ENCODE results near the gene FAM234A.
"Not testable (repeated sequence)": the region's sequence is repeated elsewhere in the genome, so short reads cannot be mapped to it uniquely, and the experiment has no call there.

The FAM234A gene

GRCh38 chr16:265002-265529 lies 30.4 kb downstream of the FAM234A start:
- no peak for TF ChIP-seq CTCF (conservative IDR thresholded peaks at IDR 0.05; ENCODE audit: low read depth, low read length)
- no peaks in the 10 kb centered on the region for H4K20me1 ChIP-seq (ENCODE audit: insufficient read depth)
- no peak overlapping the region for H3K4me2 ChIP-seq
- H3K36me3 ChIP-seq (ENCODE audit: insufficient read depth) = no peaks in the 10 kb centered on the region
- no peaks in the 10 kb centered on the region for H3K4me1 ChIP-seq (ENCODE audit: low read depth, poor library complexity, severe bottlenecking)
- H2AFZ ChIP-seq (ENCODE audit: low read depth) = no peak overlapping the region
- H3K27ac ChIP-seq = no peak overlapping the region
- H3K79me2 ChIP-seq (ENCODE audit: insufficient read depth, low read depth) = no peaks in the 10 kb centered on the region
- no peak overlapping the region for H3K4me3 ChIP-seq (IDR thresholded peaks at IDR 0.05; ENCODE audit: insufficient read depth, low read depth, low read length)
- no peak overlapping the region for H3K9ac ChIP-seq
- H3K27me3 ChIP-seq (ENCODE audit: insufficient read depth, low read depth) = peaks cover 2% of the 10 kb centered on the region; the same call in 1 of the 2 replicates

GRCh38 chr16:265711-266110 lies 31.1 kb downstream of the FAM234A start:
- Histone ChIP-seq H3K4me3 (IDR thresholded peaks at IDR 0.05; ENCODE audit: insufficient read depth, low read depth, low read length) (no peak overlapping the region), H4K20me1 (ENCODE audit: insufficient read depth) (no peaks in the 10 kb centered on the region), H2AFZ (ENCODE audit: low read depth) (no peak overlapping the region), H3K27me3 (ENCODE audit: insufficient read depth, low read depth) (peaks cover 2% of the 10 kb centered on the region; the same call in 1 of the 2 replicates), H3K27ac (no peak overlapping the region), H3K79me2 (ENCODE audit: insufficient read depth, low read depth) (no peaks in the 10 kb centered on the region), H3K9ac (no peak overlapping the region), H3K4me1 (ENCODE audit: low read depth, poor library complexity, severe bottlenecking) (no peaks in the 10 kb centered on the region), H3K4me2 (no peak overlapping the region), H3K36me3 (ENCODE audit: insufficient read depth) (no peaks in the 10 kb centered on the region)
- TF ChIP-seq CTCF (conservative IDR thresholded peaks at IDR 0.05; ENCODE audit: low read depth, low read length) = no peak

GRCh38 chr16:266258-267164 lies 31.9 kb downstream of the FAM234A start:
- Histone ChIP-seq H3K79me2 (ENCODE audit: insufficient read depth, low read depth) (no peaks in the 10 kb centered on the region), H2AFZ (ENCODE audit: low read depth) (no peak overlapping the region), H3K36me3 (ENCODE audit: insufficient read depth) (no peaks in the 10 kb centered on the region), H3K4me1 (ENCODE audit: low read depth, poor library complexity, severe bottlenecking) (no peaks in the 10 kb centered on the region), H3K27me3 (ENCODE audit: insufficient read depth, low read depth) (peaks cover 3% of the 10 kb centered on the region; the same call in 1 of the 2 replicates), H3K27ac (no peak overlapping the region), H3K4me2 (no peak overlapping the region), H3K9ac (no peak overlapping the region), H4K20me1 (ENCODE audit: insufficient read depth) (no peaks in the 10 kb centered on the region), H3K4me3 (IDR thresholded peaks at IDR 0.05; ENCODE audit: insufficient read depth, low read depth, low read length) (no peak overlapping the region)
- TF ChIP-seq CTCF (conservative IDR thresholded peaks at IDR 0.05; ENCODE audit: low read depth, low read length) = no peak

- H3K27ac ChIP-seq; H3K27me3 ChIP-seq (ENCODE audit: insufficient read depth, low read depth); H3K36me3 ChIP-seq (ENCODE audit: insufficient read depth); H3K4me1 ChIP-seq (ENCODE audit: low read depth, poor library complexity, severe bottlenecking); H3K4me2 ChIP-seq; H3K9ac ChIP-seq; H3K79me2 ChIP-seq (ENCODE audit: insufficient read depth, low read depth); H2AFZ ChIP-seq (ENCODE audit: low read depth); H3K4me3 ChIP-seq (IDR thresholded peaks at IDR 0.05; ENCODE audit: insufficient read depth, low read depth, low read length); H4K20me1 ChIP-seq (ENCODE audit: insufficient read depth): not testable (repeated sequence)
These were observed 32.9 kb downstream of the FAM234A start for GRCh38 chr16:267562-267961.

Data from KMS-11 (cell line).